ENCODE results near the gene SMU1. TPM values are rescaled to one million over a fixed set of nuclear protein-coding genes. Genes with fewer than 3 reads are reported as not detected.
A peak's percentile ranks its signal among the peaks of the same experiment; 100 is the strongest.

Gene SMU1
- total RNA-seq, 1 experiment from 2014 or later, result 14.5 TPM

DNA sequence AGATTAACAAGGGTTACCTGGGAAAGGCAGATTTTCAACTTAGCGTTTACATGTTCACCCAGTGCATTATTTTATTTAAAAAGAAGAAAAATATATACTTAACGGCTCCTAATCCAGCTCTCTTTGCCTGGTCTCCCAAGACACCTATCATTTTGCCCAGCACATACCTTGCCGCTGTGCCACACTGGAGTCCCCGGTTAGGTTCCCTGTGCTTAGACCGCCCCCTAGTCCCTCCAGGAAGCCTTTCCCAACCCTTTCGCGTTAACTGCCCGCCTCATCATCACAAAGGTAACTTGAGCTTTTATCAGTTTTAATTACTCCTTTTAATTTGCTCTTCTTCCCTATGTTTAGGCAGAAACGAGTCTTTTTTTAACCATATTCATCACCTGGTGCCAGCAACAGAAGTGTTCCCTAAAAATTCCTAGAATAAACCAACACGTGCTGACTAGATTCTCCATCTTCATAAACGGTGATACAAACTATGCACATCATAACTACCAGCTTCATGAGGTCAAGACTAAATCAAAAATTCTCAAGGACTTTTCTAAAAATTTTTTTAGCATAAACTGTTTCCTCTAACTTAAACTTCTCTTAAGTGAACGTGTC, 31.7 kb downstream of the SMU1 start:
- H3K4me2 ChIP-seq, result peak overlapping the region; percentile 87
- peak overlapping the region; percentile 71 for H3K4me3 ChIP-seq
- POLR2A ChIA-PET (ENCODE audit: unreplicated experiment), result interaction anchor here (1.0 kb wide), 1 partner anchor 473 kb away, joined by 9 read pairs; no protein-coding TSS in a partner anchor
- peak overlapping the region; percentile 79; the same call in 1 of the 2 replicates for H2AFZ ChIP-seq
- 0 out of 2 replicates have a peak, but pooled peaks cover 4% of the 10 kb centered on the region for H3K36me3 ChIP-seq (ENCODE audit: low read depth)
- peaks cover 44% of the 10 kb centered on the region; the same call in 1 of the 2 replicates for H3F3A ChIP-seq (ENCODE audit: insufficient read depth, low read depth)
- H3K4me1 ChIP-seq (replicated peaks; ENCODE audit: insufficient read depth), result 0 out of 2 replicates have a peak, but pooled peaks cover 3% of the 10 kb centered on the region
- no peak overlapping the region for H3K27ac ChIP-seq
- CTCF ChIA-PET, result no interaction called here
- BruUV-seq (replicated peaks), result TSS peak; percentile 11
- H3K79me2 ChIP-seq (ENCODE audit: low read depth), result no peaks in the 10 kb centered on the region
- no peaks in the 10 kb centered on the region for H4K20me1 ChIP-seq (ENCODE audit: insufficient read depth)
- TF ChIP-seq, protein P1, sequence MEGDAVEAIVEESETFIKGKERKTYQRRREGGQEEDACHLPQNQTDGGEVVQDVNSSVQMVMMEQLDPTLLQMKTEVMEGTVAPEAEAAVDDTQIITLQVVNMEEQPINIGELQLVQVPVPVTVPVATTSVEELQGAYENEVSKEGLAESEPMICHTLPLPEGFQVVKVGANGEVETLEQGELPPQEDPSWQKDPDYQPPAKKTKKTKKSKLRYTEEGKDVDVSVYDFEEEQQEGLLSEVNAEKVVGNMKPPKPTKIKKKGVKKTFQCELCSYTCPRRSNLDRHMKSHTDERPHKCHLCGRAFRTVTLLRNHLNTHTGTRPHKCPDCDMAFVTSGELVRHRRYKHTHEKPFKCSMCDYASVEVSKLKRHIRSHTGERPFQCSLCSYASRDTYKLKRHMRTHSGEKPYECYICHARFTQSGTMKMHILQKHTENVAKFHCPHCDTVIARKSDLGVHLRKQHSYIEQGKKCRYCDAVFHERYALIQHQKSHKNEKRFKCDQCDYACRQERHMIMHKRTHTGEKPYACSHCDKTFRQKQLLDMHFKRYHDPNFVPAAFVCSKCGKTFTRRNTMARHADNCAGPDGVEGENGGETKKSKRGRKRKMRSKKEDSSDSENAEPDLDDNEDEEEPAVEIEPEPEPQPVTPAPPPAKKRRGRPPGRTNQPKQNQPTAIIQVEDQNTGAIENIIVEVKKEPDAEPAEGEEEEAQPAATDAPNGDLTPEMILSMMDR (conservative IDR thresholded peaks at IDR 0.05), result no peak
- TF ChIP-seq EZH2 (IDR thresholded peaks at IDR 0.05; ENCODE audit: low read depth), result no peak
- no peaks in the 10 kb centered on the region for H3K27me3 ChIP-seq (ENCODE audit: insufficient read depth, low read depth)
- intact Hi-C loops (cut with micrococcal nuclease; ENCODE audit: unreplicated experiment), result no loop called here
- no peaks in the 10 kb centered on the region for H3K9me2 ChIP-seq (ENCODE audit: insufficient read depth)
- DNase-seq, result peak in 1 of 2 experiments; percentile 8
- no peaks in the 10 kb centered on the region for H3K9me3 ChIP-seq (ENCODE audit: insufficient read depth, low read depth)

DNA sequence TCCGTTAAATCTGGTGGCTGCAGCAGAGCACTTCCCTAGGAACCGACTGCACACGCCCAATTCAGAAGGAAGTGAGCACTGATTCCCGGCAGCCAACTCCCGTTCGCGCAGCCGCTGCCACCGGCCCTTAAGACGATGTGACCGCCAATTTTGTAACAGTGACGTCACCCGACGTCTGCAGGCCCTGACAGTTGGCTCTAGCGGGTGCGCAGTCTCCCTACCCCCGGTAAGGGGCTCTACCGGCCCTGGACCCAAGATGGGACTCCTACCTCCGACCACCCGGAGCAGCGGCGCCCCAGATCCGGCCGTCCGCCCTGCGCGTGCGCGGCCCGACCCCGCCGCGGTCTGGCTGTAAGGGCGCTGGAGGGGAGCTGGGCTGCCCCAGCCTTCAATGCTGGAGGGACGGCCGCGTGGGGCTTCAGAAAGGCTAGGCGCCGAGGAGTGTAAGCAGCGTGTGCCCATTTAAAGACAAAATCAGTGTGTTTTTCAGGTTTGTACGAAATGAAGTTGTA, 32.3 kb downstream of the SMU1 start:
- no peak for TF ChIP-seq EZH2 (IDR thresholded peaks at IDR 0.05; ENCODE audit: low read depth)
- TF ChIP-seq, protein P1 (conservative IDR thresholded peaks at IDR 0.05), result no peak
- Histone ChIP-seq H3K9me3 (ENCODE audit: insufficient read depth, low read depth) (no peaks in the 10 kb centered on the region), H3K27ac (no peak overlapping the region), H3K36me3 (ENCODE audit: low read depth) (0 out of 2 replicates have a peak, but pooled peaks cover 4% of the 10 kb centered on the region), H3K27me3 (ENCODE audit: insufficient read depth, low read depth) (no peaks in the 10 kb centered on the region), H3F3A (ENCODE audit: insufficient read depth, low read depth) (peaks cover 45% of the 10 kb centered on the region; the same call in 1 of the 2 replicates), H3K9me2 (ENCODE audit: insufficient read depth) (no peaks in the 10 kb centered on the region), H2AFZ (peak overlapping the region; percentile 79), H3K4me3 (peak overlapping the region; percentile 71), H4K20me1 (ENCODE audit: insufficient read depth) (no peaks in the 10 kb centered on the region), H3K79me2 (ENCODE audit: low read depth) (no peaks in the 10 kb centered on the region), H3K4me1 (replicated peaks; ENCODE audit: insufficient read depth) (0 out of 2 replicates have a peak, but pooled peaks cover 3% of the 10 kb centered on the region), H3K4me2 (peak overlapping the region; percentile 87)
- intact Hi-C loops (cut with micrococcal nuclease; ENCODE audit: unreplicated experiment), result no loop called here
- no TSS peak for BruUV-seq (replicated peaks)
- CTCF ChIA-PET, result no interaction called here
- DNase-seq, result peak; percentile 49 to 67
- POLR2A ChIA-PET (ENCODE audit: unreplicated experiment), result interaction anchor here (1.0 kb wide), 1 partner anchor 472 kb away, joined by 9 read pairs; no protein-coding TSS in a partner anchor

DNA sequence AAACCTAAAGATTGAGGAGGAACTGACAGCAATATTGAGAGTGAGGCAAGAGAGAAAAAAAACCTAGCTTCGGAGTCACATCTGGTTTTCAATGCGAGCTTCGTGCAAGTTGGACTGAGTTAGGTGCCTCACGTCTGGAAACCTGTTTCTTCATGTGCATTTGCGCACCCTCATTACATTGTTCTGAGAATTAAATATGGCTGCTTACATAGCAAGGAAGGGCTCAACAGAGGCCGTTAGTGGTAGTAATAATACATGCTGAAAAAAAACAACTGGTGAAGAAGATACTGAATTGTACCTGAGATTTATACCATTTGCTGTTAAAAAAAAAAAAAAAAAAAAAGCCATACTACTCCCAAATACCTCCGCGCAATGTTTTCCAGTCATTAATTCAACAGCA, 32.8 kb downstream of the SMU1 start:
- H3K9me3 ChIP-seq (ENCODE audit: insufficient read depth, low read depth), result no peaks in the 10 kb centered on the region
- H3K27ac ChIP-seq, result no peak overlapping the region
- TF ChIP-seq, protein P1 (conservative IDR thresholded peaks at IDR 0.05), result no peak
- no peak for TF ChIP-seq EZH2 (IDR thresholded peaks at IDR 0.05; ENCODE audit: low read depth)
- H3K27me3 ChIP-seq (ENCODE audit: insufficient read depth, low read depth), result no peaks in the 10 kb centered on the region
- H4K20me1 ChIP-seq (ENCODE audit: insufficient read depth), result no peaks in the 10 kb centered on the region
- peaks cover 47% of the 10 kb centered on the region; the same call in 1 of the 2 replicates for H3F3A ChIP-seq (ENCODE audit: insufficient read depth, low read depth)
- no TSS peak for BruUV-seq (replicated peaks)
- 0 out of 2 replicates have a peak, but pooled peaks cover 3% of the 10 kb centered on the region for H3K4me1 ChIP-seq (replicated peaks; ENCODE audit: insufficient read depth)
- peak overlapping the region; percentile 71 for H3K4me3 ChIP-seq
- ChIA-PET CTCF (no interaction called here), POLR2A (ENCODE audit: unreplicated experiment) (no interaction called here)
- no peak overlapping the region for H2AFZ ChIP-seq
- intact Hi-C loops (cut with micrococcal nuclease; ENCODE audit: unreplicated experiment), result no loop called here
- no peaks in the 10 kb centered on the region for H3K79me2 ChIP-seq (ENCODE audit: low read depth)
- 0 out of 2 replicates have a peak, but pooled peaks cover 4% of the 10 kb centered on the region for H3K36me3 ChIP-seq (ENCODE audit: low read depth)
- no peak for DNase-seq
- H3K9me2 ChIP-seq (ENCODE audit: insufficient read depth), result no peaks in the 10 kb centered on the region
- peak overlapping the region; percentile 87 for H3K4me2 ChIP-seq

Measured in PC-9 (cell line).